Gastroesophageal sphincter (tissue), 3 donors: Measurements from ENCODE around the gene ODAD3.

Experiments used
- CTCF ChIP-seq, 4 experiments: fragments of 200-600 bp in 2 of 4; fragments of 450-650 bp in 2 of 4; sonication (generic) in 1 of 4; IDR thresholded peaks; one replicate each; pipeline ENCODE4 v1.5.1; 2017 to 2019; ENCODE audit warnings: antibody characterized with exemption in 4 of 4, mild to moderate bottlenecking in 2 of 4, moderate library complexity in 2 of 4
- EP300 ChIP-seq: sonication (generic); formaldehyde crosslinking; IDR thresholded peaks from one replicate; pipeline ENCODE4 v1.6.1; 2017; ENCODE audit warnings: antibody characterized with exemption, mild to moderate bottlenecking
- POLR2A ChIP-seq, 2 donors: fragments of 450-650 bp; IDR thresholded peaks; one replicate each; pipeline ENCODE4 v1.6.1; 2017; ENCODE audit warnings: antibody characterized with exemption in 2 of 2, mild to moderate bottlenecking in 2 of 2, moderate library complexity in 1 of 2
- POLR2AphosphoS5 ChIP-seq: sonication (generic); formaldehyde crosslinking; IDR thresholded peaks from one replicate; pipeline ENCODE4 v1.6.1; 2017; ENCODE audit warnings: antibody characterized with exemption

- TF ChIP-seq CTCF (IDR thresholded peaks at IDR 0.05) (peak in 1 of 4 experiments; percentile 1), POLR2AphosphoS5 (no peak), POLR2A (IDR thresholded peaks at IDR 0.05) (no peak), EP300 (no peak)
Measured at GRCh38 chr19:11481534-11482383, 46.8 kb upstream of the ODAD3 start.
